Type B pancreatic cell (in vitro differentiated cells): ENCODE measurements around the gene ZSWIM5. TPM values are rescaled to one million over a fixed set of nuclear protein-coding genes. Genes with fewer than 3 reads are reported as not detected.
"Not testable (repeated sequence)": the region's sequence is repeated elsewhere in the genome, so short reads cannot be mapped to it uniquely, and the experiment has no call there.

Experiments used
- DNase-seq: peaks from one replicate; pipeline ENCODE4 v3.0.0; 2021; ENCODE audit warnings: mixed read lengths; ENCODE audit not compliant: unreplicated experiment; ENCODE audit errors: extremely low spot score
- H3K27ac Mint-ChIP-seq: 2 replicates; pipeline ENCODE4 v1.8.0; 2021; ENCODE audit warnings: mild to moderate bottlenecking, mixed read lengths
- H3K27me3 Mint-ChIP-seq: 2 replicates; pipeline ENCODE4 v1.8.0; 2021; ENCODE audit warnings: mixed read lengths
- H3K36me3 Mint-ChIP-seq: 2 replicates; pipeline ENCODE4 v1.8.0; 2021; ENCODE audit warnings: mixed read lengths
- H3K4me1 Mint-ChIP-seq: one replicate; pipeline ENCODE4 v1.8.0; 2021; ENCODE audit warnings: mixed read lengths; ENCODE audit not compliant: unreplicated experiment
- H3K4me3 Mint-ChIP-seq: 2 replicates; pipeline ENCODE4 v1.8.0; 2021; ENCODE audit warnings: mild to moderate bottlenecking, mixed read lengths
- H3K9me3 Mint-ChIP-seq: 2 replicates; pipeline ENCODE4 v1.8.0; 2021; ENCODE audit warnings: mixed read lengths
- total RNA-seq: library from RNA; stranded (reverse); gene quantifications from 2 replicates; pipeline ENCODE4 v1.2.1, GENCODE V29; 2021; ENCODE audit warnings: low replicate concordance
- TF ChIP-seq, protein P1 (sequence below): fragments of 200-600 bp; sonication (generic); conservative IDR thresholded peaks from 2 replicates; pipeline ENCODE4 v1.5.0; 2021; ENCODE audit warnings: antibody characterized with exemption, mild to moderate bottlenecking

ZSWIM5 gene
- total RNA-seq, 1 donor from 2014 or later, result 2.7 TPM

- H3K4me3 Mint-ChIP-seq, result no peak overlapping the region
- H3K36me3 Mint-ChIP-seq, result no peaks in the 10 kb centered on the region
- no peak for DNase-seq
- no peak overlapping the region for H3K27ac Mint-ChIP-seq
- H3K9me3 Mint-ChIP-seq, result no peaks in the 10 kb centered on the region
- H3K27me3 Mint-ChIP-seq, result no peaks in the 10 kb centered on the region
- TF ChIP-seq, protein P1, sequence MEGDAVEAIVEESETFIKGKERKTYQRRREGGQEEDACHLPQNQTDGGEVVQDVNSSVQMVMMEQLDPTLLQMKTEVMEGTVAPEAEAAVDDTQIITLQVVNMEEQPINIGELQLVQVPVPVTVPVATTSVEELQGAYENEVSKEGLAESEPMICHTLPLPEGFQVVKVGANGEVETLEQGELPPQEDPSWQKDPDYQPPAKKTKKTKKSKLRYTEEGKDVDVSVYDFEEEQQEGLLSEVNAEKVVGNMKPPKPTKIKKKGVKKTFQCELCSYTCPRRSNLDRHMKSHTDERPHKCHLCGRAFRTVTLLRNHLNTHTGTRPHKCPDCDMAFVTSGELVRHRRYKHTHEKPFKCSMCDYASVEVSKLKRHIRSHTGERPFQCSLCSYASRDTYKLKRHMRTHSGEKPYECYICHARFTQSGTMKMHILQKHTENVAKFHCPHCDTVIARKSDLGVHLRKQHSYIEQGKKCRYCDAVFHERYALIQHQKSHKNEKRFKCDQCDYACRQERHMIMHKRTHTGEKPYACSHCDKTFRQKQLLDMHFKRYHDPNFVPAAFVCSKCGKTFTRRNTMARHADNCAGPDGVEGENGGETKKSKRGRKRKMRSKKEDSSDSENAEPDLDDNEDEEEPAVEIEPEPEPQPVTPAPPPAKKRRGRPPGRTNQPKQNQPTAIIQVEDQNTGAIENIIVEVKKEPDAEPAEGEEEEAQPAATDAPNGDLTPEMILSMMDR, result no peak
- H3K4me1 Mint-ChIP-seq, result no peaks in the 10 kb centered on the region
Observed at GRCh38 chr1:45111239-45111638, 95.2 kb downstream of the ZSWIM5 start.

GRCh38 chr1:45107782-45108181, 98.6 kb downstream of the ZSWIM5 start:
- H3K4me3 Mint-ChIP-seq, result no peak overlapping the region
- H3K36me3 Mint-ChIP-seq, result no peaks in the 10 kb centered on the region
- TF ChIP-seq, protein P1, result no peak
- H3K4me1 Mint-ChIP-seq, result no peaks in the 10 kb centered on the region
- no peak overlapping the region for H3K27ac Mint-ChIP-seq
- DNase-seq, result no peak
- no peaks in the 10 kb centered on the region for H3K9me3 Mint-ChIP-seq
- no peaks in the 10 kb centered on the region for H3K27me3 Mint-ChIP-seq

- H3K4me1 Mint-ChIP-seq, DNase-seq, H3K9me3 Mint-ChIP-seq, H3K27ac Mint-ChIP-seq, H3K4me3 Mint-ChIP-seq, H3K27me3 Mint-ChIP-seq, H3K36me3 Mint-ChIP-seq: not testable (repeated sequence)
Observed at GRCh38 chr1:45106864-45107263, 99.5 kb downstream of the ZSWIM5 start.

- DNase-seq, H3K27me3 Mint-ChIP-seq, H3K4me1 Mint-ChIP-seq, H3K9me3 Mint-ChIP-seq, H3K27ac Mint-ChIP-seq, H3K36me3 Mint-ChIP-seq, H3K4me3 Mint-ChIP-seq: not testable (repeated sequence)
Observed at GRCh38 chr1:45106156-45106545, 100.3 kb downstream of the ZSWIM5 start.

GRCh38 chr1:45105486-45106155, 100.8 kb downstream of the ZSWIM5 start:
- H3K27ac Mint-ChIP-seq, H3K4me1 Mint-ChIP-seq, H3K9me3 Mint-ChIP-seq, H3K27me3 Mint-ChIP-seq, DNase-seq, H3K36me3 Mint-ChIP-seq, H3K4me3 Mint-ChIP-seq: not testable (repeated sequence)

- Mint-ChIP-seq H3K36me3 (no peaks in the 10 kb centered on the region), H3K27ac (no peak overlapping the region), H3K4me3 (no peak overlapping the region), H3K27me3 (no peaks in the 10 kb centered on the region), H3K4me1 (no peaks in the 10 kb centered on the region), H3K9me3 (no peaks in the 10 kb centered on the region)
- no peak for DNase-seq
- TF ChIP-seq, protein P1, result no peak
Observed at GRCh38 chr1:45103534-45103933, 102.9 kb downstream of the ZSWIM5 start.

GRCh38 chr1:45101947-45102346, 104.5 kb downstream of the ZSWIM5 start:
- no peaks in the 10 kb centered on the region for H3K9me3 Mint-ChIP-seq
- H3K36me3 Mint-ChIP-seq, result no peaks in the 10 kb centered on the region
- H3K4me1 Mint-ChIP-seq, result no peaks in the 10 kb centered on the region
- TF ChIP-seq, protein P1, result no peak
- no peak for DNase-seq
- no peaks in the 10 kb centered on the region for H3K27me3 Mint-ChIP-seq
- H3K27ac Mint-ChIP-seq, result no peak overlapping the region
- no peak overlapping the region for H3K4me3 Mint-ChIP-seq

- not testable (repeated sequence) for H3K27me3 Mint-ChIP-seq, H3K4me3 Mint-ChIP-seq, H3K36me3 Mint-ChIP-seq, H3K9me3 Mint-ChIP-seq, DNase-seq, H3K4me1 Mint-ChIP-seq, H3K27ac Mint-ChIP-seq
Observed at GRCh38 chr1:45101528-45101927, 104.9 kb downstream of the ZSWIM5 start.
